SK-N-SH (cell line): ENCODE measurements around the gene TBC1D2.
A peak's percentile ranks its signal among the peaks of the same experiment; 100 is the strongest.

Experiments used
- EP300 ChIP-seq, 2 experiments: IDR thresholded peaks; 2 replicates each; pipeline versions ENCODE4 v1.4.0 to v1.6.1; 2012; ENCODE audit warnings: borderline replicate concordance in 1 of 2, low read depth in 1 of 2, low read length in 1 of 2
- FOXJ3 ChIP-seq: sonication (generic); formaldehyde crosslinking; IDR thresholded peaks from 2 replicates; pipeline ENCODE4 v1.5.1; 2020; ENCODE audit warnings: mild to moderate bottlenecking, missing genetic modification reagents
- FOXM1 ChIP-seq: IDR thresholded peaks from 2 replicates; pipeline ENCODE4 v1.4.0; 2012; ENCODE audit warnings: low read depth, mild to moderate bottlenecking
- JUND ChIP-seq: IDR thresholded peaks from 2 replicates; pipeline ENCODE4 v1.4.0; 2012
- POLR2AphosphoS5 ChIP-seq: IDR thresholded peaks from 2 replicates; pipeline ENCODE4 v1.6.1; 2012; ENCODE audit warnings: low read depth, low read length
- RAD21 ChIP-seq: IDR thresholded peaks from 2 replicates; pipeline ENCODE4 v1.6.1; 2012; ENCODE audit warnings: mild to moderate bottlenecking, low read length
- RCOR1 ChIP-seq: fragments of 150-350 bp; IDR thresholded peaks from 2 replicates; pipeline ENCODE4 v1.6.1; 2017; ENCODE audit warnings: antibody characterized with exemption, low read length
- RXRA ChIP-seq: IDR thresholded peaks from 2 replicates; pipeline ENCODE4 v1.4.0; 2012; ENCODE audit warnings: low read depth, mild to moderate bottlenecking, borderline replicate concordance
- SIN3A ChIP-seq: IDR thresholded peaks from 2 replicates; pipeline ENCODE4 v1.6.1; 2012; ENCODE audit warnings: low read depth, mild to moderate bottlenecking, low read length, moderate library complexity, borderline replicate concordance
- TAF1 ChIP-seq: IDR thresholded peaks from 2 replicates; pipeline ENCODE4 v1.6.1; 2012; ENCODE audit warnings: low read depth, mild to moderate bottlenecking, low read length, moderate library complexity, borderline replicate concordance
- TEAD4 ChIP-seq: IDR thresholded peaks from 2 replicates; pipeline ENCODE4 v1.4.0; 2012; ENCODE audit warnings: mild to moderate bottlenecking, borderline replicate concordance; ENCODE audit not compliant: insufficient read depth
- TF ChIP-seq, protein P1 (sequence below): fragments of 200-600 bp; sonication (generic); IDR thresholded peaks from 2 replicates; pipeline ENCODE4 v1.6.1; 2017; ENCODE audit warnings: antibody characterized with exemption, mild to moderate bottlenecking, moderate library complexity
- TF ChIP-seq, protein P2 (sequence below): IDR thresholded peaks from 2 replicates; pipeline ENCODE4 v1.4.0; 2012; ENCODE audit warnings: low read depth, borderline replicate concordance
- TF ChIP-seq, protein P3 (sequence below): IDR thresholded peaks from 2 replicates; pipeline ENCODE4 v1.4.0; 2012; ENCODE audit warnings: low read depth

DNA sequence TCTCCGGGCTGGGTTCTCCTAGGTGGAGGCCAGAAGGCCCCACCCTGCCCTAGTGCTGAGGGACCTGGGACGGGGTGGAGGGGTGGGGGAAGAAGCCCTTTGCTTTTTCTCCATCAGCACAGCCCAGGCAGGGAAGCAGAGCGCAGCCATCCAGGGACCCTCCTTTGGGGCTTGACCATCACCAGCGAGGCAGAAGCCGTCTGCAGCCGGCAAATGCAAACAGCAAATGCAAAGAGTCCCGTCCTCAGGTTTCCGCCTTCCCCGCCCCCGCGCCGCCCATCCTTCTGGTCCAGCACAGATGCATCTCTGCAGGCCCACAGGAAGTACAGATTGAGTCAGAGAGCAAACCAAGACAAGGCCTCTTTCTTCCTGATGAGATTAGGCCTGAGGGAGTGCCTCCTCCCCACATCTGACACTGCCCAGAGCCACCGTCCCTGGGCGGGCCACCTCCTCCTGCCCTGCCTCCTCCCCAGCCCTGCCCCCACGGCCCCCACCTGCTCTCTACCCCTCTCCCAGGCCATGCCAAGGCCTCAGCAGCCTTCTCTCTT is 86.4 kb downstream of the TBC1D2 start:
- TF ChIP-seq, protein P1, sequence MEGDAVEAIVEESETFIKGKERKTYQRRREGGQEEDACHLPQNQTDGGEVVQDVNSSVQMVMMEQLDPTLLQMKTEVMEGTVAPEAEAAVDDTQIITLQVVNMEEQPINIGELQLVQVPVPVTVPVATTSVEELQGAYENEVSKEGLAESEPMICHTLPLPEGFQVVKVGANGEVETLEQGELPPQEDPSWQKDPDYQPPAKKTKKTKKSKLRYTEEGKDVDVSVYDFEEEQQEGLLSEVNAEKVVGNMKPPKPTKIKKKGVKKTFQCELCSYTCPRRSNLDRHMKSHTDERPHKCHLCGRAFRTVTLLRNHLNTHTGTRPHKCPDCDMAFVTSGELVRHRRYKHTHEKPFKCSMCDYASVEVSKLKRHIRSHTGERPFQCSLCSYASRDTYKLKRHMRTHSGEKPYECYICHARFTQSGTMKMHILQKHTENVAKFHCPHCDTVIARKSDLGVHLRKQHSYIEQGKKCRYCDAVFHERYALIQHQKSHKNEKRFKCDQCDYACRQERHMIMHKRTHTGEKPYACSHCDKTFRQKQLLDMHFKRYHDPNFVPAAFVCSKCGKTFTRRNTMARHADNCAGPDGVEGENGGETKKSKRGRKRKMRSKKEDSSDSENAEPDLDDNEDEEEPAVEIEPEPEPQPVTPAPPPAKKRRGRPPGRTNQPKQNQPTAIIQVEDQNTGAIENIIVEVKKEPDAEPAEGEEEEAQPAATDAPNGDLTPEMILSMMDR, result no peak
- TF ChIP-seq EP300 (IDR thresholded peaks at IDR 0.05; ENCODE audit: borderline replicate concordance in 1 of 2, low read depth in 1 of 2, low read length in 1 of 2) (peak in 1 of 2 experiments; percentile 37; a peak in 1 of 4 replicates), RAD21 (no peak), SIN3A (no peak), RXRA (no peak), FOXM1 (no peak), RCOR1 (peak; percentile 41; the same call in 1 of the 2 replicates), TAF1 (no peak; the same call in 1 of the 2 replicates), TEAD4 (no peak), POLR2AphosphoS5 (peak; percentile 51; the same call in 1 of the 2 replicates), JUND (no peak), FOXJ3 (CRISPR knock-in tag) (no peak)
- TF ChIP-seq, protein P2, sequence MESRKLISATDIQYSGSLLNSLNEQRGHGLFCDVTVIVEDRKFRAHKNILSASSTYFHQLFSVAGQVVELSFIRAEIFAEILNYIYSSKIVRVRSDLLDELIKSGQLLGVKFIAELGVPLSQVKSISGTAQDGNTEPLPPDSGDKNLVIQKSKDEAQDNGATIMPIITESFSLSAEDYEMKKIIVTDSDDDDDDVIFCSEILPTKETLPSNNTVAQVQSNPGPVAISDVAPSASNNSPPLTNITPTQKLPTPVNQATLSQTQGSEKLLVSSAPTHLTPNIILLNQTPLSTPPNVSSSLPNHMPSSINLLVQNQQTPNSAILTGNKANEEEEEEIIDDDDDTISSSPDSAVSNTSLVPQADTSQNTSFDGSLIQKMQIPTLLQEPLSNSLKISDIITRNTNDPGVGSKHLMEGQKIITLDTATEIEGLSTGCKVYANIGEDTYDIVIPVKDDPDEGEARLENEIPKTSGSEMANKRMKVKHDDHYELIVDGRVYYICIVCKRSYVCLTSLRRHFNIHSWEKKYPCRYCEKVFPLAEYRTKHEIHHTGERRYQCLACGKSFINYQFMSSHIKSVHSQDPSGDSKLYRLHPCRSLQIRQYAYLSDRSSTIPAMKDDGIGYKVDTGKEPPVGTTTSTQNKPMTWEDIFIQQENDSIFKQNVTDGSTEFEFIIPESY, result no peak
- TF ChIP-seq, protein P3, sequence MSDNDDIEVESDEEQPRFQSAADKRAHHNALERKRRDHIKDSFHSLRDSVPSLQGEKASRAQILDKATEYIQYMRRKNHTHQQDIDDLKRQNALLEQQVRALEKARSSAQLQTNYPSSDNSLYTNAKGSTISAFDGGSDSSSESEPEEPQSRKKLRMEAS, result no peak
